K562 (cell line): ENCODE measurements around the gene DNAH17. TPM values are rescaled to one million over a fixed set of nuclear protein-coding genes. Genes with fewer than 3 reads are reported as not detected.

Experiments used
- ATAC-seq: fragments of 200-7000 bp; cut with Tn5 transposase; 3 replicates; pipeline ENCODE4 v1.9.1; 2020; ENCODE audit warnings: moderate library complexity
- BruUV-seq: library from RNA; stranded (reverse); fragments of 400-500 nt; replicated peaks from 2 replicates; lab custom pipeline; 2021; lab: Mats Ljungman, UMichigan
- CTCF ChIA-PET: fragments of 300-600 bp; formaldehyde crosslinking; extraction: SDS; loops from one replicate; lab custom pipeline; 2021; ENCODE audit warnings: low intra/inter-chr PET ratio; lab: Yijun Ruan, JAX
- POLR2A ChIA-PET: fragments of 300-600, 350-650 bp; sonication (Branson Sonifier 250); formaldehyde crosslinking; extraction: SDS; loops from one replicate; lab custom pipeline; 2021; ENCODE audit warnings: antibody characterized with exemption, inconsistent platforms; lab: Yijun Ruan, JAX
- DNase-seq, 4 experiments: peaks; one replicate each; pipeline versions ENCODE4 v3.0.0 to v3.0.0-alpha.2; 2011 to 2018; ENCODE audit warnings: low spot score in 3 of 4, mixed read lengths in 3 of 4; ENCODE audit errors: extremely low read depth in 1 of 4
- FAIRE-seq: peaks from 2 replicates; lab custom pipeline; 2011; peaks lifted over from hg19 to GRCh38; lab: Jason Lieb, UNC
- H2AFZ ChIP-seq: 2 replicates; pipeline ENCODE4 v1.6.0; 2011; ENCODE audit warnings: low read depth, low read length, control low read depth, inconsistent platforms
- H3K27ac ChIP-seq: fragments of 200-600 bp; 3 replicates; pipeline ENCODE4 v1.8.0; 2011; ENCODE audit warnings: low read depth, mild to moderate bottlenecking, control low read depth, inconsistent platforms, low read length, moderate library complexity, mixed read lengths; ENCODE audit errors: extremely low read depth
- H3K27me3 ChIP-seq, 2 experiments: fragments of 300-600 bp in 1 of 2; 2 replicates in 1 of 2; 3 replicates in 1 of 2; pipeline versions ENCODE4 v1.6.0 to v1.8.0; 2011; ENCODE audit warnings: inconsistent platforms in 2 of 2, low read length in 2 of 2, mild to moderate bottlenecking in 1 of 2, mixed read lengths in 1 of 2, moderate library complexity in 1 of 2; ENCODE audit not compliant: control insufficient read depth in 2 of 2, insufficient read depth in 2 of 2
- H3K36me3 ChIP-seq: fragments of 300-600 bp; 3 replicates; pipeline ENCODE4 v1.8.0; 2011; ENCODE audit warnings: mild to moderate bottlenecking, low read length, inconsistent platforms; ENCODE audit not compliant: control insufficient read depth, insufficient read depth
- H3K4me1 ChIP-seq, 2 experiments: fragments of 200-600 bp in 1 of 2; replicated peaks in 1 of 2; 2 replicates in 1 of 2; 3 replicates in 1 of 2; pipeline versions ENCODE4 v1.5.1 to v1.8.0; 2011; ENCODE audit warnings: inconsistent platforms in 2 of 2, low read length in 2 of 2, mild to moderate bottlenecking in 1 of 2, mixed read lengths in 1 of 2, moderate library complexity in 1 of 2; ENCODE audit not compliant: control insufficient read depth in 2 of 2, insufficient read depth in 2 of 2
- H3K4me2 ChIP-seq: 2 replicates; pipeline ENCODE4 v1.6.1; 2011; ENCODE audit warnings: low read length, control low read depth, inconsistent platforms, mixed read lengths; ENCODE audit not compliant: insufficient read depth
- H3K4me3 ChIP-seq: fragments of 200-600 bp; sonication (generic), shearing (Covaris generic); 2 replicates; pipeline ENCODE4 v1.5.1; 2016; ENCODE audit warnings: control low read depth, inconsistent platforms
- H3K79me2 ChIP-seq: fragments of 200-600 bp; 3 replicates; pipeline ENCODE4 v1.8.0; 2011; ENCODE audit warnings: low read length, inconsistent platforms; ENCODE audit not compliant: control insufficient read depth, insufficient read depth
- H3K9ac ChIP-seq, 2 experiments: 2 replicates each; pipeline versions ENCODE4 v1.6.0 to v1.6.1; 2011; ENCODE audit warnings: low read depth in 2 of 2, low read length in 2 of 2, control low read depth in 1 of 2, inconsistent platforms in 1 of 2, mild to moderate bottlenecking in 1 of 2, mixed read lengths in 1 of 2; ENCODE audit not compliant: insufficient read depth in 1 of 2
- H3K9me1 ChIP-seq: one replicate; pipeline ENCODE4 v1.6.0; 2011; ENCODE audit warnings: inconsistent platforms, mild to moderate bottlenecking, low read length, moderate library complexity; ENCODE audit not compliant: control insufficient read depth, insufficient read depth
- H3K9me3 ChIP-seq: replicated peaks from 2 replicates; pipeline ENCODE4 v1.5.1; 2011; ENCODE audit warnings: low read depth, low read length, inconsistent platforms; ENCODE audit not compliant: control insufficient read depth, insufficient read depth
- H4K20me1 ChIP-seq: replicated peaks from 2 replicates; pipeline ENCODE4 v1.6.1; 2011; ENCODE audit warnings: low read length, inconsistent platforms, mixed read lengths; ENCODE audit not compliant: control insufficient read depth, insufficient read depth
- ARID2 ChIP-seq: fragments of 450-650 bp; IDR thresholded peaks from 2 replicates; pipeline ENCODE4 v1.6.1; 2017; ENCODE audit warnings: antibody characterized with exemption, mild to moderate bottlenecking
- CC2D1A ChIP-seq: fragments of 450-650 bp; IDR thresholded peaks from 2 replicates; pipeline ENCODE4 v1.6.1; 2017; ENCODE audit warnings: mild to moderate bottlenecking
- JUND ChIP-seq, 2 experiments: IDR thresholded peaks; 2 replicates in 1 of 2; 3 replicates in 1 of 2; pipeline ENCODE4 v1.6.1; 2011; ENCODE audit warnings: borderline replicate concordance in 2 of 2, low read depth in 2 of 2, low read length in 2 of 2, improper control_type of control experiment in 1 of 2, missing biosample characterization in 1 of 2, missing genetic modification characterization in 1 of 2, missing genetic modification reagents in 1 of 2
- RCOR1 ChIP-seq, 2 experiments: IDR thresholded peaks; 2 replicates each; pipeline ENCODE4 v1.6.1; 2012; ENCODE audit warnings: low read depth in 2 of 2, low read length in 2 of 2, borderline replicate concordance in 1 of 2, improper control_type of control experiment in 1 of 2
- STAT5B ChIP-seq: fragments of 250-450 bp; sonication (Bioruptor Pico); IDR thresholded peaks from 2 replicates; pipeline ENCODE4 v1.8.0; 2021; ENCODE audit warnings: mild to moderate bottlenecking, inconsistent platforms
- U2AF1 ChIP-seq: fragments of 200-400 bp; formaldehyde crosslinking; optimal IDR thresholded peaks from 2 replicates; pipeline ENCODE3; 2017; ENCODE audit warnings: mild to moderate bottlenecking, low read depth, low read length, moderate library complexity
- ZNF263 ChIP-seq: sonication (generic); formaldehyde crosslinking; IDR thresholded peaks from 2 replicates; pipeline ENCODE4 v1.8.0; 2022; ENCODE audit warnings: mild to moderate bottlenecking, missing genetic modification reagents, borderline replicate concordance
- WGBS: fragments of 100-300 bp; shearing (Covaris generic); methylation state at CpG from one replicate; pipeline ENCODE4 v1.1.6; 2016; ENCODE audit warnings: low coverage, mixed read lengths; ENCODE audit not compliant: insufficient coverage; ENCODE audit errors: missing lambda C conversion rate; 5-methylcytosine and 5-hydroxymethylcytosine counted together
- in situ Hi-C: fragments of 300-500 bp; cut with MboI; formaldehyde crosslinking; loops from 4 replicates; pipeline ENCODE4 v1.15.0; 2018; ENCODE audit warnings: inconsistent platforms, mixed read lengths
- intact Hi-C: fragments of 100-400 bp; cut with micrococcal nuclease; formaldehyde crosslinking; loops from 2 replicates; pipeline ENCODE4 v1.14.2; 2022
- polyA plus RNA-seq, 8 experiments: library from polyadenylated mRNA; depleted of rRNA in 4 of 8; stranded (reverse) in 5 of 8; unstranded in 3 of 8; fragments of >200 nt; fragmentation: Nextera tagmentation in 2 of 8; fragmentation: Illumina TruSeq in 1 of 8; extraction: Ambion mirVana in 2 of 8; extraction: Trizol in 1 of 8; gene quantifications; 2 replicates each; pipeline versions ENCODE4 v1.2.1 to v1.2.3, GENCODE V29; 2011 to 2014; ENCODE audit warnings: inconsistent platforms in 1 of 8, missing spikeins in 1 of 8
- total RNA-seq, 7 experiments: library from RNA; depleted of rRNA in 6 of 7; stranded (reverse); fragments of >200 nt in 6 of 7; fragmentation: Illumina TruSeq in 2 of 7; extraction: Trizol in 2 of 7; gene quantifications; 2 replicates each; pipeline versions ENCODE4 v1.2.1 to v1.2.3, GENCODE V29; 2011 to 2021; ENCODE audit warnings: low replicate concordance in 1 of 7
- TF ChIP-seq, protein P1 (sequence below): fragments of 450-650 bp; formaldehyde crosslinking; IDR thresholded peaks from 2 replicates; pipeline ENCODE4 v1.4.0; 2020; ENCODE audit warnings: mild to moderate bottlenecking, moderate library complexity
- TF ChIP-seq, protein P2 (sequence below), 2 experiments: fragments of 450-650 bp; formaldehyde crosslinking in 1 of 2; IDR thresholded peaks; 2 replicates each; pipeline versions ENCODE4 v1.4.0 to v1.6.1; 2014 to 2020; ENCODE audit warnings: mild to moderate bottlenecking in 2 of 2, borderline replicate concordance in 1 of 2, low read depth in 1 of 2

The DNAH17 gene
- total and polyA plus RNA-seq, 9 of the 15 experiments (the other 6 are each of a cell fraction or from before 2014, with no cell fraction given): under 0.01 to 0.06 (median 0.03) TPM; not detected in 5

DNA sequence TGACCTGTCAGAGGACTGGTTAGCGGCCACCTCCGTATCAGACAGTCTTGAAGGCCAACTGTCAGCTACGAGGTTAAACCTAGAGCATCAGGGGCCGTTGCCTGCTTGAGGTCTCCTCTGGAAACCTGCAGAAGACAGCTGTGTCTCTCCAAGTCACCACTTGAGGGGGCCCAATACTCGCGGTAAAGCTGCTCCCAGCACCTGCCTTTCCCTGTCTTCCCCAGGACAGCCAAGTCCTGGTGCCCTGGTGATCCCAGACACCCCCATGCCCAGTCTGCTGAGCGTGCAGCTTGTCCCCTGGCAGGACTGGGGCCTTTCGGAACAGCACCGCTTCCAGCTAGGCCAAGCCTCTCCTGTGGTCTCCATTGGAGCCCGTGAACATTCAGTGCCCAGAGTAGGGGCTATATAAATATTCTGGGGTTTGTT is 80.1 kb downstream of the DNAH17 start:
- ATAC-seq (peak; percentile 94), DNase-seq (peak; percentile 67 to 79 (median 74)), FAIRE-seq (peak; percentile 96)
- no peak overlapping the region for H3K4me3 ChIP-seq
- no peaks in the 10 kb centered on the region for H3K36me3 ChIP-seq
- intact Hi-C loops (loop anchor here (1.0 to 5.0 kb wide), 4 partner anchors 210 to 474 kb away; no protein-coding TSS in a partner anchor), in situ Hi-C loops (no loop called here)
- H4K20me1 ChIP-seq: no peaks in the 10 kb centered on the region; the same call in 1 of the 2 replicates
- H2AFZ ChIP-seq: no peak overlapping the region
- ChIA-PET CTCF (interaction anchor here (0.5 to 1.9 kb wide), 5 partner anchors 108 to 474 kb away, joined by 3 to 7 read pairs (median 4); no protein-coding TSS in a partner anchor), POLR2A (interaction anchor here (0.6 kb wide), 2 partner anchors 48 to 236 kb away, joined by 3 read pairs; no protein-coding TSS in a partner anchor)
- no peaks in the 10 kb centered on the region for H3K79me2 ChIP-seq
- no peak overlapping the region for H3K4me2 ChIP-seq
- H3K9me3 ChIP-seq: no peaks in the 10 kb centered on the region
- no peaks in the 10 kb centered on the region for H3K9me1 ChIP-seq
- H3K27me3 ChIP-seq: peaks cover 57 to 78% of the 10 kb centered on the region in 2 experiments
- no TSS peak for BruUV-seq
- no peak overlapping the region for H3K27ac ChIP-seq
- WGBS: 0% methylated on average over 10 of the region's 10 CpGs
- peaks cover 0 to 7% of the 10 kb centered on the region in 2 experiments; a peak in 2 of 5 replicates for H3K4me1 ChIP-seq
- H3K9ac ChIP-seq: no peak overlapping the region
- TF ChIP-seq, protein P1, sequence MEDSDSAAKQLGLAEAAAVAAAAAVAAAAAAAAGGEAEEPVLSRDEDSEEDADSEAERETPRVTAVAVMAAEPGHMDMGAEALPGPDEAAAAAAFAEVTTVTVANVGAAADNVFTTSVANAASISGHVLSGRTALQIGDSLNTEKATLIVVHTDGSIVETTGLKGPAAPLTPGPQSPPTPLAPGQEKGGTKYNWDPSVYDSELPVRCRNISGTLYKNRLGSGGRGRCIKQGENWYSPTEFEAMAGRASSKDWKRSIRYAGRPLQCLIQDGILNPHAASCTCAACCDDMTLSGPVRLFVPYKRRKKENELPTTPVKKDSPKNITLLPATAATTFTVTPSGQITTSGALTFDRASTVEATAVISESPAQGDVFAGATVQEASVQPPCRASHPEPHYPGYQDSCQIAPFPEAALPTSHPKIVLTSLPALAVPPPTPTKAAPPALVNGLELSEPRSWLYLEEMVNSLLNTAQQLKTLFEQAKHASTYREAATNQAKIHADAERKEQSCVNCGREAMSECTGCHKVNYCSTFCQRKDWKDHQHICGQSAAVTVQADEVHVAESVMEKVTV (CRISPR knock-in tag): peak; percentile 84
- peak; percentile 56; the same call in 1 of the 2 replicates for TF ChIP-seq ARID2
- TF ChIP-seq U2AF1: no peak
- TF ChIP-seq ZNF263 (CRISPR knock-in tag): 0 out of 2 replicates have a peak, but pooled peaks have one; percentile 15
- TF ChIP-seq, protein P2, sequence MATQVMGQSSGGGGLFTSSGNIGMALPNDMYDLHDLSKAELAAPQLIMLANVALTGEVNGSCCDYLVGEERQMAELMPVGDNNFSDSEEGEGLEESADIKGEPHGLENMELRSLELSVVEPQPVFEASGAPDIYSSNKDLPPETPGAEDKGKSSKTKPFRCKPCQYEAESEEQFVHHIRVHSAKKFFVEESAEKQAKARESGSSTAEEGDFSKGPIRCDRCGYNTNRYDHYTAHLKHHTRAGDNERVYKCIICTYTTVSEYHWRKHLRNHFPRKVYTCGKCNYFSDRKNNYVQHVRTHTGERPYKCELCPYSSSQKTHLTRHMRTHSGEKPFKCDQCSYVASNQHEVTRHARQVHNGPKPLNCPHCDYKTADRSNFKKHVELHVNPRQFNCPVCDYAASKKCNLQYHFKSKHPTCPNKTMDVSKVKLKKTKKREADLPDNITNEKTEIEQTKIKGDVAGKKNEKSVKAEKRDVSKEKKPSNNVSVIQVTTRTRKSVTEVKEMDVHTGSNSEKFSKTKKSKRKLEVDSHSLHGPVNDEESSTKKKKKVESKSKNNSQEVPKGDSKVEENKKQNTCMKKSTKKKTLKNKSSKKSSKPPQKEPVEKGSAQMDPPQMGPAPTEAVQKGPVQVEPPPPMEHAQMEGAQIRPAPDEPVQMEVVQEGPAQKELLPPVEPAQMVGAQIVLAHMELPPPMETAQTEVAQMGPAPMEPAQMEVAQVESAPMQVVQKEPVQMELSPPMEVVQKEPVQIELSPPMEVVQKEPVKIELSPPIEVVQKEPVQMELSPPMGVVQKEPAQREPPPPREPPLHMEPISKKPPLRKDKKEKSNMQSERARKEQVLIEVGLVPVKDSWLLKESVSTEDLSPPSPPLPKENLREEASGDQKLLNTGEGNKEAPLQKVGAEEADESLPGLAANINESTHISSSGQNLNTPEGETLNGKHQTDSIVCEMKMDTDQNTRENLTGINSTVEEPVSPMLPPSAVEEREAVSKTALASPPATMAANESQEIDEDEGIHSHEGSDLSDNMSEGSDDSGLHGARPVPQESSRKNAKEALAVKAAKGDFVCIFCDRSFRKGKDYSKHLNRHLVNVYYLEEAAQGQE (IDR thresholded peaks at IDR 0.05; ENCODE audit: borderline replicate concordance): peak; percentile 87
- TF ChIP-seq, protein P2 (CRISPR knock-in tag; IDR thresholded peaks at IDR 0.05; ENCODE audit: low read depth): no peak
- no peak for TF ChIP-seq STAT5B (CRISPR knock-in tag)
- TF ChIP-seq RCOR1 (IDR thresholded peaks at IDR 0.05; ENCODE audit: borderline replicate concordance in 1 of 2, low read depth in 2 of 2, low read length in 2 of 2): 0 out of 4 replicates have a peak, but pooled peaks of 1 of the 2 experiments have one; percentile 16
- TF ChIP-seq JUND (IDR thresholded peaks at IDR 0.05; ENCODE audit: borderline replicate concordance, low read depth, low read length): 0 out of 2 replicates have a peak, but pooled peaks have one; percentile 10
- no peak; the same call in 2 of the 3 replicates for TF ChIP-seq JUND (tag; IDR thresholded peaks at IDR 0.05; ENCODE audit: borderline replicate concordance, low read depth, low read length)
- peak; percentile 77 for TF ChIP-seq CC2D1A
